Naive B cell (primary cell): Measurements from ENCODE around the gene HASPIN. TPM values are rescaled to one million over a fixed set of nuclear protein-coding genes. Genes with fewer than 3 reads are reported as not detected.

Experiments used
- ATAC-seq, 2 donors: fragments of 150-1000 bp; cut with Tn5 transposase; 2 replicates each; pipeline ENCODE4 v1.10.0; 2021; ENCODE audit warnings: low read depth in 2 of 2, mild to moderate bottlenecking in 2 of 2, moderate library complexity in 2 of 2
- DNase-seq: peaks from one replicate; pipeline ENCODE4 v3.0.0; 2022
- H3K27ac Mint-ChIP-seq, 6 donors: one replicate each; pipeline ENCODE4 v1.8.0; 2020 to 2022; ENCODE audit warnings: mild to moderate bottlenecking in 6 of 6, mixed read lengths in 6 of 6, moderate library complexity in 5 of 6, inconsistent platforms in 2 of 6
- H3K27me3 Mint-ChIP-seq, 3 donors: one replicate each; pipeline ENCODE4 v1.8.0; 2021 to 2022; ENCODE audit warnings: mixed read lengths in 3 of 3, mild to moderate bottlenecking in 1 of 3
- H3K36me3 Mint-ChIP-seq, 2 donors: one replicate each; pipeline ENCODE4 v1.8.0; 2020 to 2022; ENCODE audit warnings: mixed read lengths in 2 of 2, inconsistent platforms in 1 of 2, mild to moderate bottlenecking in 1 of 2
- H3K4me1 Mint-ChIP-seq, 3 donors: one replicate each; pipeline ENCODE4 v1.8.0; 2020 to 2022; ENCODE audit warnings: mixed read lengths in 3 of 3, inconsistent platforms in 1 of 3, mild to moderate bottlenecking in 1 of 3, moderate library complexity in 1 of 3
- H3K4me3 Mint-ChIP-seq, 8 donors: one replicate each; pipeline ENCODE4 v1.8.0; 2020 to 2022; ENCODE audit warnings: mild to moderate bottlenecking in 8 of 8, mixed read lengths in 8 of 8, moderate library complexity in 8 of 8, inconsistent platforms in 2 of 8
- H3K9me3 Mint-ChIP-seq, 7 donors: one replicate each; pipeline ENCODE4 v1.8.0; 2020 to 2022; ENCODE audit warnings: mixed read lengths in 7 of 7, mild to moderate bottlenecking in 5 of 7, inconsistent platforms in 2 of 7, moderate library complexity in 1 of 7
- polyA plus RNA-seq, 6 donors: library from polyadenylated mRNA; unstranded; fragments of 300-500 nt; fragmentation: Illumina TruSeq; gene quantifications; one replicate each; pipeline ENCODE4 v1.2.3, GENCODE V29; 2021; ENCODE audit warnings: low read depth in 6 of 6

The HASPIN gene
- polyA plus RNA-seq, result 1 to 10 TPM in 1 of 6 donors, under 1 TPM in 5; 0.19 to 2.3 (median 0.74) TPM

DNA sequence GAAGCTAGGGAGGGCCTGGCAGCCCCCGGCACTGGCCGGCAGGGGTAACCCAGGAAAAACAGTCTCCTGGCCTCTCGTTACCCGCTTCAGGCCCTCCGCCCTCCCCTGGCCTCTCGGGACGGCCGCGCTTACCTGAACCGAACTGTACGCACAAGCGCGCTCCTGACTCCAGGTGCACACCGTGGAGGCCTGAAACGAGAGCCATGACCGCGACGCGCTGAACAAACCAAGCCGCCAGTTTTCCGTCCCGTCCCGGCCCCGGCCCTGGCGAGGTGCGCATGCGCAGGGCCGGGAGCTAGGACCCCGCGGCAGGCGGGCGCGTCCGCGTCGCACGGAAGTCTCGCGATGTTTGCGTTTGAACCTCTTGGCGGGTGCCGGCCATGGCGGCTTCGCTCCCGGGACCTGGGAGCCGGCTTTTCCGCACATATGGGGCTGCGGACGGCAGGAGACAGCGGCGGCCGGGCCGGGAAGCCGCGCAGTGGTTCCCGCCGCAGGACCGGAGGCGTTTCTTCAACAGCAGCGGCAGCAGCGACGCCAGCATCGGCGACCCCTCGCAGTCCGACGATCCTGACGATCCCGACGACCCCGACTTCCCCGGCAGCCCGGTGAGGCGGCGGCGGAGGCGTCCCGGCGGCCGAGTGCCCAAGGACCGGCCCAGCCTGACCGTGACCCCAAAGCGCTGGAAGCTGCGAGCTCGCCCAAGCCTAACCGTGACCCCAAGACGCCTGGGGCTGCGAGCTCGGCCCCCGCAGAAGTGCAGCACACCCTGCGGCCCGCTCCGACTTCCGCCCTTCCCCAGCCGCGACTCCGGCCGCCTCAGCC, at the start of gene HASPIN:
Gene HASPIN (plus strand): TSS at position 348 of the 822 bp plus-strand sequence. CDS start 33 bp downstream, at position 381.
- no peaks in the 10 kb centered on the region for H3K9me3 Mint-ChIP-seq
- H3K4me3 Mint-ChIP-seq, result peak within 1 kb of the TSS; percentile 79 to 96 (median 91)
- peak; percentile 81 to 87 for ATAC-seq
- H3K27ac Mint-ChIP-seq, result peak within 1 kb of the TSS; percentile 81 to 96 (median 89)
- peaks cover 39 to 66% (median 50%) of the 10 kb centered on the region in 3 donors for H3K4me1 Mint-ChIP-seq
- H3K27me3 Mint-ChIP-seq, result no peaks in the 10 kb centered on the region
- no peaks in the 10 kb centered on the region for H3K36me3 Mint-ChIP-seq
- peak; percentile 88 for DNase-seq

GRCh38 chr17:3675886-3676285, 47.8 kb upstream of the HASPIN start:
- H3K9me3 Mint-ChIP-seq, result no peaks in the 10 kb centered on the region
- peak overlapping the region in 2 of 6 donors; percentile 22 to 66 for H3K27ac Mint-ChIP-seq
- no peaks in the 10 kb centered on the region for H3K36me3 Mint-ChIP-seq
- ATAC-seq (no peak), DNase-seq (no peak)
- peaks cover 7 to 39% (median 36%) of the 10 kb centered on the region in 3 donors for H3K4me1 Mint-ChIP-seq
- no peaks in the 10 kb centered on the region for H3K27me3 Mint-ChIP-seq
- peak overlapping the region in 1 of 8 donors; percentile 54 for H3K4me3 Mint-ChIP-seq

DNA sequence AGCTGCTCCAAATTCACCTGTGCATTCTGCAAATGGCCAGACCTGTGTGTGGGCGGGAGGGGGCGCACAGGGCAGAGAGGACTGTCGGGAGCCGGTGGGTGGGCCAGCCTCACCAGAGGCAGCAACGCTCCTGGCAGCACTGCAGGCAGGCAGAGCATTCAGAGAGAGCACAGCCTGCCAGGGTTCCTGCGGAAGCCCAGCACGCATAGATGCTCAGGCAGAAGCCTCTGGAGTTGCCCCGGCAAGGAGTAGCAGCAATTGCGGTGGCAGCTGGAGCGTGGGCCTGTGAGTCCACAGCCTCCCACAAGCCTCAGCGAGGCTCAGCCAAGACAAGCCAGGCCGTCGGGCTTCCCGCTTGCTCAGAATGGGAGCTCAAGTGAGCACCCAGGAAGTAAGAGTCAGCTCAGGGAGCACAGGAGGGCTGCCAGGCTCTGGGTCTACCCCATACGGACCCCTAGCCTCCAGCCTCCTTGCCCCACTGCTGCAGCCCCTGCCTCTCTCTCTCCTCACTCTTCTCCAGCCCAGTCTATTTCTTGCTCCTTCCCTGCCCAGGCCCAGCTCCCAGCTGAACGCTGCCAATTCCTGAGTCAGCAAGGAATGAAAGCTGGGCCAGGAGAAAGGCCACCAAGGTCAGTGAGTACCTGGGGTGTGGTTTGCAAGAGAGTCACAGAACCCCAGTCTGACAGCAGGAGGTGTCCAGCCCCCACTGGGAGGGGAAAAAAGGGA, 45.4 kb upstream of the HASPIN start:
- Mint-ChIP-seq H3K27me3 (no peaks in the 10 kb centered on the region), H3K4me1 (peaks cover 18 to 46% (median 38%) of the 10 kb centered on the region in 3 donors), H3K4me3 (no peak overlapping the region), H3K9me3 (no peaks in the 10 kb centered on the region), H3K36me3 (no peaks in the 10 kb centered on the region), H3K27ac (peak overlapping the region in 2 of 6 donors; percentile 29 to 69)
- no peak for DNase-seq
- ATAC-seq, result no peak

DNA sequence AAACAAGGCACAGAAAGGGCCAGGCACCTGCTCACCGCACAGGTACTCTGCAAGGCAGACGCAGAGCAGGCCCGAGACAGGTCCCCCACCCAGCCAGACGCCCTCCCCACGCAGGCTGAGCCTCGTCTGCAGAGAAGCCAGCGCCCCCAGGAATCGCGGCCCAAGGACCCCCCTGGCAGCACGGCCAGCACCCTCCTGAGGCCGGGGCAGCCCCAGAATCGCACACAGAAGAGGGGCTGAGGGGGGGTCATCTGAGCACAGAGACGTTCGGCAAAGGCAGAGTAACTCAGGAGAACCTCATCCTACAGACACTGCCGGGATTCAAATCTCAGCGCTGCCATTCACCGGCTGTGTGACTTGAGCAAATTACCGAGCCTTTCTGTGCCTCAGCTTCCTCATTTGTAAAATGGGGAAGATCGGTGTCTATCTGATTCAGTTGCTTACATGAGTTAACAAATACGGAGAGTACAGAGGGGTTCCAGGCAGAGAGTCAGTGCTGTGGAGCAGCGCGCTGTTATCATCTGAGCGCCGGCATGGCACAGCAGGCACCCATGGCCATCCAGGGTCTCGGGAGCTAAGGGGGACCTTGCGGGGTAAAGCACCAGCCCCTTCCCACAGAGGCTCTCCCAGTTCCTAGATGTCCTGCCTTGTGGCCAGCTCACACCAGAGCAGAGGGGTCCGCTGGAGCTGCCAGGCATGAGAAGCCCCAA, 44.7 kb upstream of the HASPIN start:
- Mint-ChIP-seq H3K27ac (peak overlapping the region in 2 of 6 donors; percentile 29 to 71), H3K4me1 (peaks cover 21 to 53% (median 44%) of the 10 kb centered on the region in 3 donors), H3K9me3 (no peaks in the 10 kb centered on the region), H3K4me3 (no peak overlapping the region), H3K27me3 (no peaks in the 10 kb centered on the region), H3K36me3 (no peaks in the 10 kb centered on the region)
- no peak for ATAC-seq
- no peak for DNase-seq

DNA sequence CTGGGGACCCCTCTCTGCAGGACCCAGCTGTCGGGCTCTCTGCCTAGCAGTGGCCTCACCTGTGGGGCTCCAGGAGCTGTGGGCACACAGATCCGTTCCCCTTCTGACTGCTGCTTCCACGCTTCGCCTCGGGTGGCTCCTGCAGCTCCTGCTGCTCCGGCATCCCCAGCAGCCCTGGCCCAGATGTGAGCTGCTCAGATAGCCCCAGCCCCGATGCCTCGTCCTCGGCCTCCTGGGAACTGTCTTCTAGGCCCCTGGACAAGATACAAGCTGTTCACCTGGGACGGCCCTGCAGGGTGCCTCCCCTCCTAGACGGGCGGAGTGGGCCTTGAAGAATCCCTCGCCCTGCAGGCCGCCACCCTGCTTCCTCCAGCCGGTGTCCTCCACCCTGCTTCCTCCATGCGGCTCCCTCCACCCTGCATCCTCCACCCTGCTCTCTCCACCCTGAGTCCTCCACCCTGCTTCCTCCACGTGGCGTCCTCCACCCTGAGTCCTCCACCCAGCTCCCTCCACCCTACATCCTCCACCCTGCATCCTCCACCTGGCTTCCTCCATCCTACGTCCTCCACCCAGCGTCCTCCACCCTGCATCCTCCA, 44.1 kb upstream of the HASPIN start:
- Mint-ChIP-seq H3K4me3 (no peak overlapping the region), H3K27ac (peak overlapping the region in 1 of 6 donors; percentile 88), H3K27me3 (no peaks in the 10 kb centered on the region), H3K9me3 (no peaks in the 10 kb centered on the region), H3K4me1 (peaks cover 24 to 56% (median 45%) of the 10 kb centered on the region in 3 donors), H3K36me3 (no peaks in the 10 kb centered on the region)
- no peak for DNase-seq
- no peak for ATAC-seq

DNA sequence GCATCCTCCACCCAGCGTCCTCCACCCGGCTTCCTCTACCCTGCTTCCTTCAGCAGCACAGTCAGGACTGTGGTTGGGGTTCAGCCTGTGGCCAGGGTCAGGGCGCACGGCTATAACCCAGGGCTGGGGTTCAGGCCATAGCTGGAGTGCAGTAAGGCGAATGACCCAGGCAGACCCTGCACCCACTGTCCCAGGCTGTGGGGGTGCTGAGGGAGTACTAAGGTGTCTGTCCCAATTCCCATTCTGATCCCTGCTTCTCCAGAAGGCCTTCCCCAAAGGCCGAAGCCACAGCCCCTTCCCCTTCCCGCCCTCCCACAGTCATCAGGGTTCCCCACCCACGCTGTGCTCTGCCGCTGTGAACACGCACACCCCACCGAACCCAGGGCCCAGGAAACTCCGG, 42.6 kb upstream of the HASPIN start:
- Mint-ChIP-seq H3K27ac (no peak overlapping the region), H3K4me3 (no peak overlapping the region), H3K9me3 (no peaks in the 10 kb centered on the region), H3K27me3 (no peaks in the 10 kb centered on the region), H3K4me1 (peaks cover 28 to 60% (median 50%) of the 10 kb centered on the region in 3 donors), H3K36me3 (no peaks in the 10 kb centered on the region)
- DNase-seq (no peak), ATAC-seq (no peak)

GRCh38 chr17:3681565-3681964, 42.1 kb upstream of the HASPIN start:
- Mint-ChIP-seq H3K9me3 (no peaks in the 10 kb centered on the region), H3K4me1 (peaks cover 28 to 56% (median 50%) of the 10 kb centered on the region in 3 donors), H3K27me3 (no peaks in the 10 kb centered on the region), H3K27ac (peak overlapping the region in 1 of 6 donors; percentile 84), H3K4me3 (peak overlapping the region in 1 of 8 donors; percentile 45), H3K36me3 (no peaks in the 10 kb centered on the region)
- ATAC-seq (no peak), DNase-seq (no peak)

DNA sequence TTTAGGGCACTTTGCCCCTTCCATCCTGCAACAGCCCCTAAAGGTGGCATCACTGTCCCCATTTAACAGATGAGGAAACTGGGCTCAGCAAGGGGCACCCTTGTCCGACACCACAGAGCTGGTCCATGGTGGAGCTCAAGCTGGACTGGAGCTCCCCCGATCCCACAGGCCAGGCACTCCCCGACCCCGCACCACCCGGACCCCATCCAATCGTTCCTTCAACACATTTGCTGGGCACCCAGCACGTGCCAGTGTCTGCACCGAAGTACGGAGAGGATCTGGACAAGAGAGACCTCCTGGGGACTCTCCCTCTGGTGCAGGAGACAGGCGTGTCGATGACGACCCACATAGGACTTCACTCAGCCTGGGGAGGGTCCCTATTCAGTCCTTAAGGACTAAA, 41.7 kb upstream of the HASPIN start:
- ATAC-seq (no peak), DNase-seq (no peak)
- peaks cover 28 to 56% (median 50%) of the 10 kb centered on the region in 3 donors for H3K4me1 Mint-ChIP-seq
- H3K9me3 Mint-ChIP-seq, result no peaks in the 10 kb centered on the region
- H3K27me3 Mint-ChIP-seq, result no peaks in the 10 kb centered on the region
- H3K27ac Mint-ChIP-seq, result peak overlapping the region in 4 of 6 donors; percentile 76 to 93 (median 86)
- H3K4me3 Mint-ChIP-seq, result peak overlapping the region in 2 of 8 donors; percentile 45 to 50
- H3K36me3 Mint-ChIP-seq, result no peaks in the 10 kb centered on the region

- peak overlapping the region; percentile 70 to 93 (median 90) for H3K27ac Mint-ChIP-seq
- peak overlapping the region; percentile 23 to 78 (median 56) for H3K4me3 Mint-ChIP-seq
- no peaks in the 10 kb centered on the region for H3K9me3 Mint-ChIP-seq
- peaks cover 28 to 53% (median 44%) of the 10 kb centered on the region in 3 donors for H3K4me1 Mint-ChIP-seq
- ATAC-seq (peak; percentile 73), DNase-seq (peak; percentile 74)
- H3K36me3 Mint-ChIP-seq, result peaks cover 0 to under 1% of the 10 kb centered on the region in 2 donors
- H3K27me3 Mint-ChIP-seq, result no peaks in the 10 kb centered on the region
These were observed 40.6 kb upstream of the HASPIN start for GRCh38 chr17:3683054-3683511.

GRCh38 chr17:3685174-3685573, 38.5 kb upstream of the HASPIN start:
- H3K4me3 Mint-ChIP-seq, result peak overlapping the region; percentile 15 to 73 (median 41)

GRCh38 chr17:3688027-3688553, 35.6 kb upstream of the HASPIN start:
- H3K4me1 Mint-ChIP-seq, result peaks cover 43 to 67% (median 58%) of the 10 kb centered on the region in 3 donors
- H3K4me3 Mint-ChIP-seq, result peak overlapping the region; percentile 83 to 95 (median 88)

More at GRCh38 chr17:3685174-3685573, 38.5 kb upstream of the HASPIN start:
- peak; percentile 31 for DNase-seq
- H3K9me3 Mint-ChIP-seq, result no peaks in the 10 kb centered on the region
- no peak for ATAC-seq
- peak overlapping the region; percentile 49 to 92 (median 80) for H3K27ac Mint-ChIP-seq
- H3K4me1 Mint-ChIP-seq, result peaks cover 44 to 60% (median 59%) of the 10 kb centered on the region in 3 donors
- H3K36me3 Mint-ChIP-seq, result peaks cover 6 to 11% of the 10 kb centered on the region in 2 donors
- H3K27me3 Mint-ChIP-seq, result no peaks in the 10 kb centered on the region

GRCh38 chr17:3688852-3689261, 34.8 kb upstream of the HASPIN start:
- H3K9me3 Mint-ChIP-seq, result no peaks in the 10 kb centered on the region
- DNase-seq (peak; percentile 31), ATAC-seq (peak in 1 of 2 donors; percentile 13)
- peaks cover 43 to 65% (median 53%) of the 10 kb centered on the region in 3 donors for H3K4me1 Mint-ChIP-seq
- peak overlapping the region in 4 of 6 donors; percentile 85 to 95 (median 93) for H3K27ac Mint-ChIP-seq
- peak overlapping the region; percentile 83 to 95 (median 88) for H3K4me3 Mint-ChIP-seq
- peaks cover 6 to 12% of the 10 kb centered on the region in 2 donors for H3K36me3 Mint-ChIP-seq
- H3K27me3 Mint-ChIP-seq, result no peaks in the 10 kb centered on the region

More at GRCh38 chr17:3688027-3688553, 35.6 kb upstream of the HASPIN start:
- Mint-ChIP-seq H3K27ac (peak overlapping the region; percentile 85 to 95 (median 90)), H3K36me3 (peaks cover 6 to 11% of the 10 kb centered on the region in 2 donors), H3K27me3 (no peaks in the 10 kb centered on the region), H3K9me3 (no peaks in the 10 kb centered on the region)
- DNase-seq (peak; percentile 41), ATAC-seq (peak; percentile 23 to 36)
